ENCODE results near the gene ITGB1BP2. TPM values are rescaled to one million over a fixed set of nuclear protein-coding genes. Genes with fewer than 3 reads are reported as not detected.
"Not testable (repeated sequence)": the region's sequence is repeated elsewhere in the genome, so short reads cannot be mapped to it uniquely, and the experiment has no call there.

ITGB1BP2 gene
- total and polyA plus RNA-seq, 2 of the 13 experiments (the other 11 are each of a cell fraction or from before 2014, with no cell fraction given): 0.90 to 2.2 TPM

GRCh38 chrX:71256856-71257255, 44.7 kb upstream of the ITGB1BP2 start (continued):
- no peak for TF ChIP-seq AKNA (CRISPR knock-in tag; IDR thresholded peaks at IDR 0.05; ENCODE audit: borderline replicate concordance)
- TF ChIP-seq CENPBD1 (CRISPR knock-in tag; IDR thresholded peaks at IDR 0.05; ENCODE audit: borderline replicate concordance, low read depth): no peak

GRCh38 chrX:71268624-71269023, 32.9 kb upstream of the ITGB1BP2 start:
- DNase-seq (ENCODE audit: low spot score); H3K36me3 ChIP-seq (replicated peaks in 1 of 2; ENCODE audit: control insufficient read depth in 1 of 2, insufficient read depth in 2 of 2, low read length in 2 of 2); POLR2A ChIA-PET; intact Hi-C loops (cut with micrococcal nuclease; ENCODE audit: unreplicated experiment); H3K4me2 ChIP-seq (ENCODE audit: low read depth, low read length); CTCF ChIA-PET (ENCODE audit: low intra/inter-chr PET ratio, low total read pairs); FAIRE-seq; H3K9ac ChIP-seq (ENCODE audit: insufficient read depth, low read depth, low read length); in situ Hi-C loops (cut with HindIII; ENCODE audit: extremely low pct_ligation_motif_present, low pct_unique_long_range_greater_than_20kb); BruUV-seq (replicated peaks); ATAC-seq; H3K9me3 ChIP-seq (ENCODE audit: low read length); H3K4me3 ChIP-seq (replicated peaks in 1 of 3; ENCODE audit: insufficient read depth in 1 of 3, low read depth in 2 of 3, low read length in 3 of 3); H3K27me3 ChIP-seq (ENCODE audit: control insufficient read depth in 1 of 2, insufficient read depth in 2 of 2, low read length in 2 of 2); H3K27ac ChIP-seq (ENCODE audit: extremely low read length, insufficient read depth, low read length); H4K20me1 ChIP-seq (ENCODE audit: insufficient read depth, low read length); H3K79me2 ChIP-seq (ENCODE audit: insufficient read depth, low read length); H3K4me1 ChIP-seq (ENCODE audit: insufficient read depth, low read length); H2AFZ ChIP-seq (ENCODE audit: low read length): not testable (repeated sequence)
